Neuronal stem cell (in vitro differentiated cells): ENCODE results near the gene LY6G6C.
A peak's percentile ranks its signal among the peaks of the same experiment; 100 is the strongest.
"Not testable (repeated sequence)": the region's sequence is repeated elsewhere in the genome, so short reads cannot be mapped to it uniquely, and the experiment has no call there.

Experiments used
- DNase-seq: peaks from one replicate; pipeline ENCODE4 v3.0.0-alpha.2; 2013; ENCODE audit warnings: low spot score
- H2AFZ ChIP-seq: one replicate; pipeline ENCODE4 v1.6.1; 2013; ENCODE audit warnings: mild to moderate bottlenecking, low read length, inconsistent platforms
- H2AK5ac ChIP-seq: 2 replicates; pipeline ENCODE4 v1.6.1; 2013; ENCODE audit warnings: low read depth, mild to moderate bottlenecking, inconsistent platforms, low read length, moderate library complexity, mixed read lengths
- H2BK120ac ChIP-seq: 2 replicates; pipeline ENCODE4 v1.6.1; 2013; ENCODE audit warnings: low read depth, mild to moderate bottlenecking, inconsistent platforms, low read length, moderate library complexity, mixed read lengths
- H2BK12ac ChIP-seq: one replicate; pipeline ENCODE4 v1.6.1; 2013; ENCODE audit warnings: low read length, inconsistent platforms
- H2BK15ac ChIP-seq: 2 replicates; pipeline ENCODE4 v1.6.1; 2013; ENCODE audit warnings: mild to moderate bottlenecking, low read length, inconsistent platforms, mixed read lengths
- H2BK5ac ChIP-seq: one replicate; pipeline ENCODE4 v1.6.1; 2013; ENCODE audit warnings: inconsistent platforms, mild to moderate bottlenecking, low read length, moderate library complexity
- H3K14ac ChIP-seq: one replicate; pipeline ENCODE4 v1.6.1; 2013; ENCODE audit warnings: low read length, inconsistent platforms
- H3K18ac ChIP-seq: 2 replicates; pipeline ENCODE4 v1.6.1; 2013; ENCODE audit warnings: low read length, inconsistent platforms
- H3K23ac ChIP-seq: 2 replicates; pipeline ENCODE4 v1.6.1; 2013; ENCODE audit warnings: low read depth, mild to moderate bottlenecking, mixed read lengths, low read length, inconsistent platforms; ENCODE audit not compliant: poor library complexity
- H3K27ac ChIP-seq: replicated peaks from 3 replicates; pipeline ENCODE4 v1.5.1; 2013; ENCODE audit warnings: low read length, inconsistent platforms
- H3K27me3 ChIP-seq, 3 experiments: 2 replicates each; pipeline ENCODE4 v1.6.1; 2013; ENCODE audit warnings: low read length in 3 of 3, mild to moderate bottlenecking in 2 of 3, inconsistent platforms in 1 of 3, low read depth in 1 of 3, mixed read lengths in 1 of 3, moderate library complexity in 1 of 3; ENCODE audit not compliant: control insufficient read depth in 3 of 3, insufficient read depth in 3 of 3
- H3K36me3 ChIP-seq, 2 donors: replicated peaks in 1 of 2; 2 replicates each; pipeline ENCODE4 v1.6.1; 2013; ENCODE audit warnings: low read length in 2 of 2; ENCODE audit not compliant: control insufficient read depth in 2 of 2, insufficient read depth in 2 of 2
- H3K4ac ChIP-seq: 2 replicates; pipeline ENCODE4 v1.6.1; 2013; ENCODE audit warnings: inconsistent platforms, mild to moderate bottlenecking, low read length, moderate library complexity
- H3K4me1 ChIP-seq, 2 donors: 1 replicate in 1 of 2; 2 replicates in 1 of 2; pipeline ENCODE4 v1.6.1; 2013; ENCODE audit warnings: low read length in 2 of 2, low read depth in 1 of 2; ENCODE audit not compliant: control insufficient read depth in 2 of 2, insufficient read depth in 1 of 2
- H3K4me2 ChIP-seq: one replicate; pipeline ENCODE4 v1.6.1; 2013; ENCODE audit warnings: mild to moderate bottlenecking, low read length, inconsistent platforms; ENCODE audit not compliant: insufficient read depth, poor library complexity, severe bottlenecking
- H3K4me3 ChIP-seq, 2 donors: 2 replicates each; pipeline ENCODE4 v1.5.1; 2013; ENCODE audit warnings: low read length in 2 of 2, mild to moderate bottlenecking in 2 of 2, inconsistent platforms in 1 of 2, moderate library complexity in 1 of 2
- H3K79me1 ChIP-seq: one replicate; pipeline ENCODE4 v1.6.1; 2013; ENCODE audit warnings: low read depth, mild to moderate bottlenecking, inconsistent platforms, low read length, moderate library complexity
- H3K9ac ChIP-seq: one replicate; pipeline ENCODE4 v1.6.1; 2013; ENCODE audit warnings: mild to moderate bottlenecking, low read depth, low read length, inconsistent platforms; ENCODE audit not compliant: poor library complexity
- H3K9me3 ChIP-seq, 2 donors: replicated peaks in 1 of 2; 2 replicates each; pipeline versions ENCODE3 to v1.6.1; 2013; ENCODE audit warnings: low read length in 2 of 2, mild to moderate bottlenecking in 2 of 2, inconsistent platforms in 1 of 2, low read depth in 1 of 2, mixed read lengths in 1 of 2, moderate library complexity in 1 of 2; ENCODE audit not compliant: control insufficient read depth in 2 of 2, insufficient read depth in 1 of 2
- H4K8ac ChIP-seq: one replicate; pipeline ENCODE4 v1.6.1; 2013; ENCODE audit warnings: low read depth, mild to moderate bottlenecking, inconsistent platforms, low read length, moderate library complexity
- H4K91ac ChIP-seq: one replicate; pipeline ENCODE4 v1.6.1; 2013; ENCODE audit warnings: low read length, low read depth, mild to moderate bottlenecking, inconsistent platforms; ENCODE audit not compliant: poor library complexity
- WGBS, 2 donors: extraction: QIAGEN DNeasy Blood & Tissue Kit; methylation state at CpG; one replicate each; pipeline ENCODE4 v1.1.7; 2013; ENCODE audit warnings: missing lambda C conversion rate in 2 of 2, mixed read lengths in 1 of 2; ENCODE audit not compliant: insufficient read length in 2 of 2, insufficient replicate concordance in 1 of 2; ENCODE audit errors: extremely low coverage in 2 of 2; 5-methylcytosine and 5-hydroxymethylcytosine counted together

The LY6G6C gene

GRCh38 chr6:31709157-31709556, 12.4 kb downstream of the LY6G6C start:
- not testable (repeated sequence) for H3K4ac ChIP-seq, H3K9me3 ChIP-seq, H4K91ac ChIP-seq, H2BK15ac ChIP-seq, DNase-seq, H3K4me3 ChIP-seq, H2AK5ac ChIP-seq, H3K36me3 ChIP-seq, H3K27me3 ChIP-seq, H2BK120ac ChIP-seq, H3K27ac ChIP-seq, H3K14ac ChIP-seq, H2AFZ ChIP-seq, H3K18ac ChIP-seq, H2BK12ac ChIP-seq, H4K8ac ChIP-seq, H3K4me2 ChIP-seq, H3K23ac ChIP-seq, H3K9ac ChIP-seq, H2BK5ac ChIP-seq, H3K79me1 ChIP-seq
- H3K4me1 ChIP-seq = peaks cover 10 to 12% of the 10 kb centered on the region in 2 donors
- WGBS, 2 donors = no CpG with 5 or more reads among the region's 11 CpGs

- H3K79me1 ChIP-seq = no peaks in the 10 kb centered on the region
- H2AK5ac ChIP-seq = no peak overlapping the region
- H3K9ac ChIP-seq = no peak overlapping the region
- H3K36me3 ChIP-seq = no peaks in the 10 kb centered on the region
- no peak overlapping the region for H4K8ac ChIP-seq
- no peak overlapping the region for H3K18ac ChIP-seq
- H3K27ac ChIP-seq = no peak overlapping the region
- H2BK5ac ChIP-seq = no peak overlapping the region
- no CpG with 5 or more reads among the region's 3 CpGs for WGBS, 2 donors
- H3K23ac ChIP-seq = no peak overlapping the region
- H2BK15ac ChIP-seq = no peak overlapping the region
- no peak overlapping the region for H3K4ac ChIP-seq
- no peak overlapping the region for H3K4me2 ChIP-seq
- H2BK120ac ChIP-seq = no peak overlapping the region
- H3K9me3 ChIP-seq = no peaks in the 10 kb centered on the region
- no peak overlapping the region for H2BK12ac ChIP-seq
- no peak overlapping the region for H3K4me3 ChIP-seq
- DNase-seq = no peak
- no peak overlapping the region for H3K14ac ChIP-seq
- H2AFZ ChIP-seq = no peak overlapping the region
- peaks cover 0 to 4% (median 0%) of the 10 kb centered on the region in 3 experiments for H3K27me3 ChIP-seq
- H4K91ac ChIP-seq = no peak overlapping the region
- H3K4me1 ChIP-seq = peaks cover under 1 to 3% of the 10 kb centered on the region in 2 donors
Observed at GRCh38 chr6:31708224-31708623, 13.3 kb downstream of the LY6G6C start.

DNA sequence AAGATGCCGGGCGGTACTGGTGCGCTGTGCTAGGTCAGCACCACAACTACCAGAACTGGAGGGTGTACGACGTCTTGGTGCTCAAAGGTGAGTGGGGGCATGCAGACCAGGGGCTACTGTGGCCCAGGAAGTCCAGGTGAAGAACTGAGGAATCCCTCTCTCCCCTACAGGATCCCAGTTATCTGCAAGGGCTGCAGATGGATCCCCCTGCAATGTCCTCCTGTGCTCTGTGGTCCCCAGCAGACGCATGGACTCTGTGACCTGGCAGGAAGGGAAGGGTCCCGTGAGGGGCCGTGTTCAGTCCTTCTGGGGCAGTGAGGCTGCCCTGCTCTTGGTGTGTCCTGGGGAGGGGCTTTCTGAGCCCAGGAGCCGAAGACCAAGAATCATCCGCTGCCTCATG, 13.8 kb downstream of the LY6G6C start:
- Histone ChIP-seq H3K27me3 (peaks cover 0 to 4% (median 0%) of the 10 kb centered on the region in 3 experiments), H3K36me3 (no peaks in the 10 kb centered on the region), H3K4ac (no peak overlapping the region), H2AK5ac (no peak overlapping the region), H3K79me1 (no peaks in the 10 kb centered on the region), H3K9me3 (no peaks in the 10 kb centered on the region), H3K27ac (no peak overlapping the region), H2AFZ (no peak overlapping the region), H3K14ac (no peak overlapping the region), H2BK12ac (no peak overlapping the region), H3K23ac (no peak overlapping the region), H3K4me3 (no peak overlapping the region), H2BK15ac (no peak overlapping the region), H3K18ac (no peak overlapping the region), H3K4me1 (peaks cover 0 to 3% of the 10 kb centered on the region in 2 donors), H2BK120ac (no peak overlapping the region), H3K4me2 (no peak overlapping the region), H3K9ac (no peak overlapping the region), H4K8ac (no peak overlapping the region), H4K91ac (no peak overlapping the region), H2BK5ac (no peak overlapping the region)
- no peak for DNase-seq
- no CpG with 5 or more reads among the region's 10 CpGs for WGBS, 2 donors

DNA sequence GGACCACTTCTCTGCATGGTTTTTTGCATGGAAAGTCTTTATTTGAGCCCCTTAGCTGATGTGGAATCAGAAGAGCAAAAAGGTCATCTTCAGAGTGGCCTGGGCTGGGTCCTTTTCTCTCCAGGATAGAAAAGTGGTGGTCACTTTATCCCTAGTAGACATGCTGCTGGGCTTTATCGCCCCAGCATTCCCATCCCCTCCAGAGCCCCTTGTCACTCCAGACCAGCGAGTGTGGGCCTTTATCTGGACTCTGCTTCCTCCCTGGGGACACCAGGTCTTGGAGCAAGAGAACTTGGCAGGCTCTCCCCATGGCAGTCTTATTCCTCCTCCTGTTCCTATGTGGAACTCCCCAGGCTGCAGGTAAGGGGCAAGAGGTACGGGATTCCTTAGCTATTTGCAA, 14.9 kb downstream of the LY6G6C start, which contains the start of gene LY6G6F:
Gene LY6G6F, plus strand, starts transcription at position 268 of the 400 bp plus-strand sequence. Its CDS starts 41 bp downstream, at position 309.
- peak within 1 kb of the TSS; percentile 88 for H2AK5ac ChIP-seq
- H3K4me2 ChIP-seq = no peak within 1 kb of the TSS
- H3K9me3 ChIP-seq = no peaks in the 10 kb centered on the region
- no peak within 1 kb of the TSS for H2BK120ac ChIP-seq
- no peak within 1 kb of the TSS for H4K91ac ChIP-seq
- H3K36me3 ChIP-seq = peaks cover 0 to 1% of the 10 kb centered on the region in 2 donors
- peak within 1 kb of the TSS in 1 of 2 donors; percentile 15 for H3K4me3 ChIP-seq
- H3K27ac ChIP-seq = no peak within 1 kb of the TSS
- WGBS, 2 donors = no CpG with 5 or more reads among the region's 3 CpGs
- no peak within 1 kb of the TSS for H3K14ac ChIP-seq
- H3K18ac ChIP-seq = no peak within 1 kb of the TSS
- H3K27me3 ChIP-seq = peaks cover 0 to 4% (median 0%) of the 10 kb centered on the region in 3 experiments
- no peak for DNase-seq
- no peak within 1 kb of the TSS for H2BK5ac ChIP-seq
- peak within 1 kb of the TSS; percentile 75 for H2BK15ac ChIP-seq
- H3K23ac ChIP-seq = no peak within 1 kb of the TSS
- H2AFZ ChIP-seq = no peak within 1 kb of the TSS
- no peak within 1 kb of the TSS for H2BK12ac ChIP-seq
- no peak within 1 kb of the TSS for H4K8ac ChIP-seq
- H3K4ac ChIP-seq = no peak within 1 kb of the TSS
- H3K4me1 ChIP-seq = peaks cover 4 to 9% of the 10 kb centered on the region in 2 donors
- peaks cover 3% of the 10 kb centered on the region for H3K79me1 ChIP-seq
- H3K9ac ChIP-seq = no peak within 1 kb of the TSS
